Epidermal melanocyte (primary cell): ENCODE data around the gene CRELD2.

Experiments used
- DNase-seq: peaks from one replicate; pipeline ENCODE4 v3.0.0; 2011; ENCODE audit warnings: low spot score; ENCODE audit not compliant: insufficient read length

The CRELD2 gene

GRCh38 chr22:49966774-49967705, 48.6 kb downstream of the CRELD2 start:
- no peak for DNase-seq

DNA sequence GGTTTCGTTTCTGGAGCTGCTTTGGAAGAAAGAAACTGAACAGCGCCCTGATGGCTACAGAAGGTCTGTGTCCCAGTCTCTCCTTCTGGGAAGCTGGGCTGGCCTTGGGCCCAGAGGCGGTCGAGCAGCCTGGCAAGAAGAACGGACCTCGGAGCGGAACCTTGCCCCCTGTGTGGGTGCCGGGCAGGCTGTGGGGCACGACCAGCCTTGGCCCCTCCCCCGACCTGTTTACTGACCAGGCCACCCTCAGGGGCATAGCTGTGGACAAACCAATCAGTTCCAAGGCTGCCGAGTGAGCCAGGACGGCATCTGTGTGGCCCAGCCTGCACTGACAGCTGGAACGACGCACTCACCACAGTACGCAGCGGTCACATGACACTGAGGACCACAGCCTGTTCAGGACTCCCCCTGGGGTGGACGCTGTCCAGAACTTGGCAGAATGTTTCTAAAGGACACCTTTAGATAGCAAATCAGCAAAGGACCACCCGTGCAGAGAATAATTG, 49.3 kb downstream of the CRELD2 start:
- DNase-seq = no peak

- no peak for DNase-seq
Observed at GRCh38 chr22:49968313-49968830, 49.9 kb downstream of the CRELD2 start.

DNA sequence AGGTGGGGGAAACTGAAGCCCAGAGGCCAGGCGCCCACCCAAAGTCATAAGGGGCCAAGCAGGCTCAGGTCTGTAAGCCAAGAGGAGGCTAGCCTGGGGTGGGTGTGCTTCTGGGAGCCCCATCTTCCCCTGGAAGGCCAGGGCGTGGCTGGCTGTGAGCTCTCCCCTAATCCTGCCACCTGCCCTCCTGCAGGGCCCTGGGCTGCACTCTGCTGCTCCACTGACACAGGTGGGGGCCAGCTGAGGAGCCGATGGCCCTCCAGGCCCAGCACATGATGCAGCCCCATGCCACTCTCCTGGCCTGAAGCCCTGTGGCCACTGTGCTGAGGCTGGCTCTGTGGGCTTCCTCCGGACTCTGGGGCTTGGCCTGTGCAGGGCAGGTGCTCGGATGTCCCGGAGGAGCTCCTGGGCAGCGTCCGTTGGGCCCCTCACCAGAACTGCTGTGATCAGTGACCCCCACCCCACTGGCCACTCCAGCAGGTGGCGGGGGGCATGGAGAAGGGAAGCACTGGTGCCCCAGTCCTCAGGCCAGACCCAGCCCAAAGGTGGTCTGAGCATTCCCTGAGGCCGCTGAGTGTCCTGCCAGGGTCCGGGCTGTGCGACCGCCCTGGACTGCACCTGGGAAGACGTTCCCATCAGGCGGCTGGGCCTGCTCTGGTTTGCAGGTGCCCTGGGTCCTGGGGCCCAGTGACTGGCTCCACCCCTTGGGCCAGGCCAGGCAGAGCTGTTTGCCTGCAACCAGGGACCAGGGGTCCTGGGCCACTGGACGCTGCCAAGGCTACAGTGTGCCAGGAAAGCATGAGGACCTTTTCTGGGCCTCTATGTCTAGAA, 50.6 kb downstream of the CRELD2 start:
- DNase-seq = no peak

GRCh38 chr22:49969751-49970527, 51.5 kb downstream of the CRELD2 start:
- no peak for DNase-seq

- DNase-seq = peak; percentile 92
Observed at GRCh38 chr22:49970528-49971231, 52.2 kb downstream of the CRELD2 start.

- peak; percentile 43 for DNase-seq
Observed at GRCh38 chr22:49971232-49972162, 53.1 kb downstream of the CRELD2 start.

DNA sequence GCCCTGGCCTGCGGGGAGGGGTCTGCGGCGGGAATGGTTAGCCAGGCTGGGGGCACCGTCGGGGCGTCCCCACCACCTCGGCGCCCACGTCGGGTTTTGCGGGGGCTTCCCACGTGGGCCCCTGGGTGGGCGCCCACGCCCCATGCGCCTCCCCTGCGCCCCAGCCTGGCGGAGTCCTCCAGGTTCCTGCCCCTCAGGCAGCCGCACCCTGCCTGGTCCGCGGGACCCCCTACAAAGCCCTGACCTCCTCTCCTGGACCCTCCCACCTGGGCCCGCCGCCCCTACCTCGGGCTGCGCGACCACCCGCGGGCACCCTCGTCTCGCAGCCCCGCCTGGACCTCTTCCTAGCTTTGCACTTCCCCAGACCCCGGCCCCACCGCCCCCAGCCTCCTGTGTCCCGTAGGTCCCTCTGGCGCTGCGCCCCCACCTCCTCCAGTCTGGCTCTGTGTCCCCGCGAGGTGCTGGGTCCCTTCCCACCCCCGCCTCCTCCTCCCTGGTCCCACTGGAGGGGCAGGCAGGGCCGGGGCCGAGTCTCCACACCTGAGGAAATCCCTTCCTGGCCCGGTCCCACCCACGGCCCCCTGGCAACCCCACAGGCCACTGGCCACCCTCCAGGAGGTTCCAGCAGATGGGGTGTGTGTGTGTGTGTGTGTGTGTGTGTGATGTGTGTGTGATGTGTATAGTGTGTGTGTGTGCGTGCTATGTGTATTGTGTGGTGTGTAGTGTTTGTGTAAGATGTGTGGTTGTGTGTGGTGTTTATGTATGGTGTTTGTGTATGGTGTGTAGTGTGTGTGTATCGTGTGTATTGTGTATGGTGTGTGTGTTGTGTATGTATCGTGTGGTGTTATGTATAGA, 54.0 kb downstream of the CRELD2 start:
- no peak for DNase-seq

DNA sequence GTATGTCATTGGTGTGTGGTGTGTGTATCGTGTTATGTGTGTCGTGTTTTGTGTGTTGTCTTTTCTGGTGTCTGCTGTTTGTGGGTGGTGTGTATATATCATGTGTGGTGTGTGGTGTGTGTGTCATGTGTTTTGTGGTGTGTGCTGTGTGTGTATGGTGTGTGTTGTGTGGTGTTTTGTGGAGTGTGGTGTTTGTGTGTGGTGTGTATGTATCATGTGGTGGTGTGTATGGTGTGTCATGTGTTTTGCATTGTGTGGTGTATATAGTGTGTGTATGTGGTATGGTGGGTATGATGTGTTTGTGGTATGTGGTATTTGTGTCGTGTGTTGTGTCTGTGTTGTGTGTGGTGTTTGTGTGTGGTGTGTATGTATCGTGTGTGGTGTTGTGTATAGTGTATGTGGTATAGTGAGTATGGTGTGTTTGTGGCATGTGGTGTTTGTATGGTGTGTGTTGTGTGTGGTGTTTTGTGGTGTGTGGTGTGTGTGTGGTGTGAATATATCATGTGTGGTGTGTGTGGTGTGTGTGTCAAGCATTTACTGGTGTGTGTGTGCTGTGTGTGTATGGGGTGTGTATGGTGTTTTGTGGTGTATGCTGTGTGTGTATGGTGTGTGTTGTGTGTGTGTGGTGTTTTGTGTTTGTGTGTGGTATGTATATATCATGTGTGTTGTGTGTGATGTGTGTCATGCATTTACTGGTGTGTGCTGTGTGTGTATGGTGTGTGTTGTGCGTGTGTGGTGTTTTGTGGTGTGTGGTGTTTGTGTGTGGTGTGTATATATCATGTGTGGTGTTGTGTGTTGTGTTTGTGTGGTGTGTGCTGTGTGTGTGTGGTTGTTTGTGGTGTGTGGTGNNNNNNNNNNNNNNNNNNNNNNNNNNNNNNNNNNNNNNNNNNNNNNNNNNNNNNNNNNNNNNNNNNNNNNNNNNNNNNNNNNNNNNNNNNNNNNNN, 54.9 kb downstream of the CRELD2 start:
- no peak for DNase-seq

GRCh38 chr22:49975543-49976389, 57.3 kb downstream of the CRELD2 start:
- DNase-seq = no peak

GRCh38 chr22:49976439-49977175, 58.2 kb downstream of the CRELD2 start:
- no peak for DNase-seq
